H1 (cell line): ENCODE results near the gene FABP7. TPM values are rescaled to one million over a fixed set of nuclear protein-coding genes. Genes with fewer than 3 reads are reported as not detected.

Source experiments
- CTCF ChIA-PET: fragments of 300-600 bp; sonication (Branson Sonifier 250); formaldehyde crosslinking; loops from one replicate; lab custom pipeline; 2021; ENCODE audit not compliant: partially characterized antibody; lab: Charles Lee
- POLR2A ChIA-PET: fragments of 300-600 bp; sonication (Branson Sonifier 250); formaldehyde crosslinking; loops from one replicate; lab custom pipeline; 2021; ENCODE audit warnings: inconsistent platforms; ENCODE audit not compliant: partially characterized antibody; lab: Charles Lee
- DNase-seq, 2 experiments: peaks; one replicate each; pipeline versions ENCODE4 v3.0.0 to v3.0.0-alpha.2; 2010 to 2022; ENCODE audit warnings: low spot score in 2 of 2, low read depth in 1 of 2, mixed read lengths in 1 of 2
- FAIRE-seq: peaks from 2 replicates; lab custom pipeline; 2011; peaks lifted over from hg19 to GRCh38; lab: Jason Lieb, UNC
- H2AFZ ChIP-seq: 2 replicates; pipeline ENCODE4 v1.8.1; 2012; ENCODE audit warnings: low read length, inconsistent platforms
- H2AK5ac ChIP-seq: 2 replicates; pipeline ENCODE4 v1.6.1; 2013; ENCODE audit warnings: low read depth, low read length
- H2BK120ac ChIP-seq: replicated peaks from 2 replicates; pipeline ENCODE3; 2013; ENCODE audit warnings: low read depth, low read length, inconsistent platforms
- H2BK12ac ChIP-seq: 2 replicates; pipeline ENCODE4 v1.6.1; 2013; ENCODE audit warnings: low read depth, low read length
- H2BK15ac ChIP-seq: 2 replicates; pipeline ENCODE4 v1.6.1; 2013; ENCODE audit warnings: low read length
- H2BK20ac ChIP-seq: 2 replicates; pipeline ENCODE4 v1.6.1; 2013; ENCODE audit warnings: low read length
- H2BK5ac ChIP-seq: 2 replicates; pipeline ENCODE4 v1.6.1; 2013; ENCODE audit warnings: low read depth, low read length
- H3K14ac ChIP-seq: 2 replicates; pipeline ENCODE4 v1.6.1; 2013; ENCODE audit warnings: inconsistent platforms; ENCODE audit not compliant: insufficient read length
- H3K18ac ChIP-seq: 2 replicates; pipeline ENCODE4 v1.6.1; 2013; ENCODE audit warnings: low read length; ENCODE audit errors: extremely low read depth
- H3K23ac ChIP-seq: 2 replicates; pipeline ENCODE4 v1.6.1; 2013; ENCODE audit warnings: inconsistent platforms; ENCODE audit not compliant: insufficient read length
- H3K23me2 ChIP-seq: 2 replicates; pipeline ENCODE4 v1.6.1; 2013; ENCODE audit warnings: low read depth, low read length
- H3K27ac ChIP-seq: 2 replicates; pipeline ENCODE4 v1.6.1; 2011; ENCODE audit warnings: low read depth, low read length, inconsistent platforms
- H3K27me3 ChIP-seq, 4 experiments: replicated peaks in 1 of 4; 1 replicate in 1 of 4; 2 replicates in 3 of 4; pipeline versions ENCODE4 v1.6.1 to v1.8.1; 2011 to 2013; ENCODE audit warnings: low read length in 3 of 4, mild to moderate bottlenecking in 3 of 4, inconsistent platforms in 2 of 4, mixed read lengths in 2 of 4, moderate library complexity in 1 of 4; ENCODE audit not compliant: control insufficient read depth in 3 of 4, insufficient read depth in 3 of 4; ENCODE audit errors: extremely low read depth in 1 of 4
- H3K36me3 ChIP-seq, 4 experiments: 2 replicates each; pipeline versions ENCODE4 v1.6.1 to v1.8.1; 2011 to 2013; ENCODE audit warnings: mild to moderate bottlenecking in 4 of 4, low read length in 3 of 4, moderate library complexity in 2 of 4, control low read depth in 1 of 4, inconsistent platforms in 1 of 4; ENCODE audit not compliant: insufficient read depth in 4 of 4, control insufficient read depth in 2 of 4
- H3K4ac ChIP-seq: replicated peaks from 2 replicates; pipeline ENCODE3; 2013; ENCODE audit warnings: low read length, low read depth, mixed read lengths, inconsistent platforms; ENCODE audit not compliant: insufficient read length
- H3K4me1 ChIP-seq, 4 experiments: replicated peaks in 1 of 4; 1 replicate in 1 of 4; 2 replicates in 3 of 4; pipeline versions ENCODE4 v1.6.1 to v1.8.1; 2011 to 2013; ENCODE audit warnings: low read length in 3 of 4, inconsistent platforms in 2 of 4, mixed read lengths in 1 of 4; ENCODE audit not compliant: insufficient read depth in 4 of 4, control insufficient read depth in 3 of 4
- H3K4me2 ChIP-seq, 2 experiments: 2 replicates each; pipeline versions ENCODE4 v1.6.1 to v1.8.1; 2011 to 2013; ENCODE audit warnings: low read depth in 2 of 2, low read length in 2 of 2, control low read depth in 1 of 2, inconsistent platforms in 1 of 2, mild to moderate bottlenecking in 1 of 2; ENCODE audit not compliant: insufficient read depth in 1 of 2
- H3K4me3 ChIP-seq, 4 experiments: fragments of 200-600, 300-600 bp in 1 of 4; sonication (generic), shearing (Covaris generic), sonication (Bioruptor Twin) in 1 of 4; 2 replicates each; pipeline versions ENCODE4 v1.5.1 to v1.8.1; 2011 to 2016; ENCODE audit warnings: low read length in 4 of 4, low read depth in 3 of 4, control low read depth in 2 of 4, inconsistent platforms in 2 of 4, mild to moderate bottlenecking in 2 of 4, mixed read lengths in 1 of 4, moderate library complexity in 1 of 4; ENCODE audit not compliant: insufficient read depth in 2 of 4; ENCODE audit errors: extremely low read depth in 1 of 4
- H3K56ac ChIP-seq: replicated peaks from 2 replicates; pipeline ENCODE3; 2013; ENCODE audit warnings: low read depth, mild to moderate bottlenecking, mixed read lengths, low read length, inconsistent platforms; ENCODE audit not compliant: insufficient read length
- H3K79me1 ChIP-seq: 2 replicates; pipeline ENCODE4 v1.6.1; 2013; ENCODE audit warnings: low read depth, low read length, control low read depth
- H3K79me2 ChIP-seq, 2 experiments: 2 replicates each; pipeline versions ENCODE4 v1.6.1 to v1.8.1; 2012 to 2013; ENCODE audit warnings: low read length in 2 of 2, mild to moderate bottlenecking in 2 of 2, inconsistent platforms in 1 of 2; ENCODE audit not compliant: insufficient read depth in 2 of 2, control insufficient read depth in 1 of 2
- H3K9ac ChIP-seq, 4 experiments: replicated peaks in 1 of 4; 1 replicate in 1 of 4; 2 replicates in 3 of 4; pipeline versions ENCODE4 v1.6.1 to v1.8.1; 2011 to 2013; ENCODE audit warnings: low read depth in 3 of 4, low read length in 3 of 4, control low read depth in 2 of 4, mild to moderate bottlenecking in 2 of 4, moderate library complexity in 2 of 4, inconsistent platforms in 1 of 4; ENCODE audit errors: extremely low read depth in 1 of 4
- H3K9me3 ChIP-seq, 2 experiments: 2 replicates each; pipeline versions ENCODE4 v1.6.1 to v1.8.1; 2012 to 2013; ENCODE audit warnings: mild to moderate bottlenecking in 2 of 2, moderate library complexity in 2 of 2, control low read depth in 1 of 2, inconsistent platforms in 1 of 2, low read depth in 1 of 2, low read length in 1 of 2, mixed read lengths in 1 of 2; ENCODE audit not compliant: insufficient read depth in 2 of 2
- H4K20me1 ChIP-seq, 2 experiments: replicated peaks in 1 of 2; 2 replicates each; pipeline versions ENCODE3 to v1.8.1; 2011 to 2013; ENCODE audit warnings: inconsistent platforms in 2 of 2, low read length in 2 of 2, mild to moderate bottlenecking in 1 of 2; ENCODE audit not compliant: insufficient read depth in 2 of 2, control insufficient read depth in 1 of 2
- H4K5ac ChIP-seq: 2 replicates; pipeline ENCODE4 v1.6.1; 2013; ENCODE audit warnings: low read length, low read depth, mixed read lengths, inconsistent platforms; ENCODE audit not compliant: insufficient read length
- H4K8ac ChIP-seq: 2 replicates; pipeline ENCODE4 v1.8.0; 2013; ENCODE audit warnings: mild to moderate bottlenecking, moderate library complexity, low read length, inconsistent platforms; ENCODE audit not compliant: insufficient read depth; ENCODE audit errors: extremely low read depth
- H4K91ac ChIP-seq: replicated peaks from 2 replicates; pipeline ENCODE3; 2013; ENCODE audit warnings: low read length, mixed read lengths, inconsistent platforms; ENCODE audit not compliant: insufficient read length
- BACH1 ChIP-seq: IDR thresholded peaks from 2 replicates; pipeline ENCODE4 v1.6.1; 2012; ENCODE audit warnings: low read length, improper control_type of control experiment
- CHD1 ChIP-seq: IDR thresholded peaks from 2 replicates; pipeline ENCODE4 v1.6.1; 2012; ENCODE audit warnings: low read depth, low read length, improper control_type of control experiment
- CHD2 ChIP-seq: IDR thresholded peaks from 2 replicates; pipeline ENCODE4 v1.6.1; 2012; ENCODE audit warnings: low read length, improper control_type of control experiment
- CREB1 ChIP-seq: IDR thresholded peaks from 2 replicates; pipeline ENCODE4 v1.6.1; 2012; ENCODE audit warnings: inconsistent platforms
- CTBP2 ChIP-seq: IDR thresholded peaks from 2 replicates; pipeline ENCODE4 v1.7.0; 2011; ENCODE audit warnings: borderline replicate concordance, mild to moderate bottlenecking, moderate library complexity, mixed read lengths, low read length; ENCODE audit not compliant: insufficient read depth, insufficient read length
- CTCF ChIP-seq, 3 experiments: IDR thresholded peaks; 1 replicate in 2 of 3; 2 replicates in 1 of 3; pipeline versions ENCODE4 v1.5.1 to v1.6.1; 2011; ENCODE audit warnings: low read length in 3 of 3, mild to moderate bottlenecking in 3 of 3, inconsistent platforms in 2 of 3, low read depth in 1 of 3, moderate library complexity in 1 of 3; ENCODE audit not compliant: insufficient read depth in 1 of 3; ENCODE audit errors: control extremely low read depth in 1 of 3
- FOSL1 ChIP-seq: IDR thresholded peaks from 2 replicates; pipeline ENCODE4 v1.6.1; 2011; ENCODE audit warnings: mild to moderate bottlenecking, low read depth, low read length, moderate library complexity; ENCODE audit not compliant: insufficient read depth
- JUND ChIP-seq: IDR thresholded peaks from 2 replicates; pipeline ENCODE4 v1.6.1; 2011; ENCODE audit warnings: mild to moderate bottlenecking, improper control_type of control experiment, low read length
- POLR2A ChIP-seq, 2 experiments: IDR thresholded peaks; 1 replicate in 1 of 2; 2 replicates in 1 of 2; pipeline ENCODE4 v1.6.1; 2011; ENCODE audit warnings: low read depth in 2 of 2, low read length in 2 of 2, mild to moderate bottlenecking in 2 of 2; ENCODE audit errors: control extremely low read depth in 1 of 2
- RBBP5 ChIP-seq: IDR thresholded peaks from 2 replicates; pipeline ENCODE4 v1.7.1; 2012; ENCODE audit warnings: low read depth, mild to moderate bottlenecking, inconsistent platforms, low read length, moderate library complexity, borderline replicate concordance
- RFX5 ChIP-seq: IDR thresholded peaks from 2 replicates; pipeline ENCODE4 v1.6.1; 2011; ENCODE audit warnings: low read depth, low read length, improper control_type of control experiment, borderline replicate concordance
- SUZ12 ChIP-seq: fragments of 200-600 bp; sonication (generic); IDR thresholded peaks from 2 replicates; pipeline ENCODE4 v1.6.1; 2012; ENCODE audit warnings: mild to moderate bottlenecking, inconsistent platforms, low read length, moderate library complexity, mixed read lengths
- TEAD4 ChIP-seq: IDR thresholded peaks from 2 replicates; pipeline ENCODE4 v1.6.1; 2012; ENCODE audit warnings: low read depth, low read length, inconsistent platforms, mixed read lengths
- YY1 ChIP-seq: IDR thresholded peaks from 2 replicates; pipeline ENCODE4 v1.6.1; 2011; ENCODE audit warnings: low read depth, mild to moderate bottlenecking, low read length
- WGBS, 2 experiments: shearing (Covaris generic) in 1 of 2; methylation state at CpG; one replicate each; pipeline versions ENCODE4 v1.1.6 to v1.1.7; 2013 to 2015; ENCODE audit warnings: low lambda C conversion rate in 2 of 2, mixed read lengths in 2 of 2, inconsistent platforms in 1 of 2, low coverage in 1 of 2, missing lambda C conversion rate in 1 of 2; ENCODE audit not compliant: insufficient replicate concordance in 2 of 2, insufficient coverage in 1 of 2, insufficient read length in 1 of 2; ENCODE audit errors: extremely low coverage in 1 of 2, missing lambda C conversion rate in 1 of 2; 5-methylcytosine and 5-hydroxymethylcytosine counted together
- polyA plus RNA-seq, 7 experiments: library from polyadenylated mRNA; depleted of rRNA in 3 of 7; stranded (reverse) in 5 of 7; unstranded in 2 of 7; fragments of >200 nt in 5 of 7; fragments of 200-250 nt in 2 of 7; gene quantifications; 1 replicate in 5 of 7; 2 replicates in 1 of 7; 4 replicates in 1 of 7; pipeline versions ENCODE4 v1.2.1 to v1.2.3, GENCODE V29; 2011 to 2013; ENCODE audit warnings: missing spikeins in 2 of 7, mixed read lengths in 2 of 7
- total RNA-seq: library from RNA; stranded (reverse); fragmentation: NEBNext Ultra II Directional; extraction: Animal tissue kit (Norgen Biotek cat#: 25700); gene quantifications from 2 replicates; pipeline ENCODE4 v1.2.1, GENCODE V29; 2021

The FABP7 gene
- total and polyA plus RNA-seq, 2 of the 8 experiments (the other 6 are each of a cell fraction or from before 2014, with no cell fraction given), result 10.6 to 13.1 TPM

GRCh38 chr6:122806291-122806690 lies 26.8 kb downstream of the FABP7 start:
- Histone ChIP-seq H2AFZ (no peak overlapping the region), H3K27ac (no peak overlapping the region), H2BK5ac (no peak overlapping the region), H2BK120ac (no peak overlapping the region), H3K4me1 (no peaks in the 10 kb centered on the region), H3K79me2 (no peaks in the 10 kb centered on the region), H3K23me2 (no peaks in the 10 kb centered on the region), H3K23ac (no peak overlapping the region), H3K4me3 (no peak overlapping the region), H3K4me2 (no peak overlapping the region), H3K36me3 (no peaks in the 10 kb centered on the region; a peak in 1 of 8 replicates), H3K4ac (no peak overlapping the region), H2BK20ac (no peak overlapping the region), H3K14ac (no peak overlapping the region), H4K91ac (no peak overlapping the region), H2BK12ac (no peak overlapping the region), H3K9me3 (no peaks in the 10 kb centered on the region), H4K20me1 (no peaks in the 10 kb centered on the region), H2AK5ac (no peak overlapping the region), H3K9ac (no peak overlapping the region), H4K5ac (no peak overlapping the region), H2BK15ac (no peak overlapping the region), H3K79me1 (no peaks in the 10 kb centered on the region), H3K27me3 (no peaks in the 10 kb centered on the region), H4K8ac (no peak overlapping the region), H3K56ac (no peak overlapping the region), H3K18ac (no peak overlapping the region)
- POLR2A ChIA-PET, result no interaction called here
- CTCF ChIA-PET, result interaction anchor here (0.7 kb wide), 1 partner anchor 33 kb away, joined by 5 read pairs; no protein-coding TSS in a partner anchor
- no peak for DNase-seq
- WGBS, 2 experiments, result 88% methylated on average over 2 of the region's 2 CpGs; no CpG with 5 or more reads in 1 of the 2 experiments
- no peak for FAIRE-seq
- TF ChIP-seq JUND, result no peak
- TF ChIP-seq CHD2, result no peak
- TF ChIP-seq CREB1, result no peak
- no peak for TF ChIP-seq TEAD4
- TF ChIP-seq FOSL1, result no peak
- no peak for TF ChIP-seq CTCF (IDR thresholded peaks at IDR 0.05; ENCODE audit: control extremely low read depth in 1 of 3, insufficient read depth in 1 of 3, low read depth in 1 of 3, low read length in 3 of 3)
- no peak for TF ChIP-seq BACH1
- no peak for TF ChIP-seq SUZ12
- TF ChIP-seq CHD1, result no peak
- no peak for TF ChIP-seq RBBP5
- TF ChIP-seq CTBP2, result no peak
- TF ChIP-seq RFX5, result no peak
- TF ChIP-seq YY1, result no peak
- no peak for TF ChIP-seq POLR2A (IDR thresholded peaks at IDR 0.05; ENCODE audit: control extremely low read depth in 1 of 2, low read depth in 2 of 2, low read length in 2 of 2)
